Activated T-helper 17 cell treated with anti-CD3 and anti-CD28 coated beads, Interleukin-2, amount 50 U/mL, for 72 hours (primary cell): ENCODE data around the gene MT1X. TPM values are rescaled to one million over a fixed set of nuclear protein-coding genes. Genes with fewer than 3 reads are reported as not detected.

Experiments used
- ATAC-seq: fragments of 150-1000 bp; cut with Tn5 transposase; replicated peaks from 2 replicates; pipeline ENCODE4 v1.10.0; 2021; ENCODE audit warnings: mild to moderate bottlenecking, moderate library complexity
- H3K27ac Mint-ChIP-seq: one replicate; pipeline ENCODE4 v1.8.0; 2022; ENCODE audit warnings: mixed read lengths
- H3K27me3 Mint-ChIP-seq: one replicate; pipeline ENCODE4 v1.8.0; 2022; ENCODE audit warnings: mixed read lengths
- H3K36me3 Mint-ChIP-seq: one replicate; pipeline ENCODE4 v1.8.0; 2022; ENCODE audit warnings: low read depth, mild to moderate bottlenecking, mixed read lengths
- H3K4me1 Mint-ChIP-seq: one replicate; pipeline ENCODE4 v1.8.0; 2022; ENCODE audit warnings: mixed read lengths
- H3K4me3 Mint-ChIP-seq: one replicate; pipeline ENCODE4 v1.8.0; 2022; ENCODE audit warnings: mild to moderate bottlenecking, mixed read lengths
- H3K9me3 Mint-ChIP-seq: one replicate; pipeline ENCODE4 v1.8.0; 2022; ENCODE audit warnings: mixed read lengths
- total RNA-seq, 2 donors: library from RNA; stranded (reverse); gene quantifications; one replicate each; pipeline ENCODE4 v1.2.3, GENCODE V29; 2022

The MT1X gene
- total RNA-seq, 2 donors from 2014 or later = 6.1 to 7.6 TPM

GRCh38 chr16:56728980-56729734 is 46.9 kb downstream of the MT1X start:
- ATAC-seq = no peak
- H3K9me3 Mint-ChIP-seq = no peaks in the 10 kb centered on the region
- H3K27me3 Mint-ChIP-seq = no peaks in the 10 kb centered on the region
- peak overlapping the region; percentile 96 for H3K27ac Mint-ChIP-seq
- H3K4me1 Mint-ChIP-seq = peaks cover 9% of the 10 kb centered on the region
- no peak overlapping the region for H3K4me3 Mint-ChIP-seq
- no peaks in the 10 kb centered on the region for H3K36me3 Mint-ChIP-seq

GRCh38 chr16:56729735-56730662 is 47.7 kb downstream of the MT1X start, which contains the start of gene NUP93:
NUP93 (plus strand) TSS chr16:56730129; CDS start chr16:56748248, 18,119 bp downstream.
- Mint-ChIP-seq H3K4me1 (peaks cover 9% of the 10 kb centered on the region), H3K36me3 (no peaks in the 10 kb centered on the region), H3K27ac (peak within 1 kb of the TSS; percentile 96), H3K4me3 (no peak within 1 kb of the TSS), H3K9me3 (no peaks in the 10 kb centered on the region), H3K27me3 (no peaks in the 10 kb centered on the region)
- peak; percentile 97 for ATAC-seq

DNA sequence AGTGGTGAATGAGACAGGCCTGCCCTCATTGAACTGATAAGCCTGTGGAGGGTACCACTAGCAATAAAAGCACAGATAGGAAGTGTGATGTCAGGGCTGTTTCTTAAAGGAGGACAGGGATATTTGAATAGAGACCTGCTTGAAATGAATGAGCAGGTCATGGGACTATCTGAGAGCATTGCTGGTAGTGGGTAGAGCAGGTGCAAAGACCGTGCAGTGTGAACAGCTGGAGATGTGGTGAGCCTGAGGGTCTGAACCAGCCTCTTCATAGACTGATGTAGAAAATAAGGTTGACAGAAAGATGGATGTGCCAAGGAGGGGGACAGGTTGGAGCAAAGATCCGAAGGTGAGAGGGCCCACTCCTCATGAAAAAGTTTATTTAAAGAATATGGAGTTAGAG is 50.1 kb downstream of the MT1X start:
- Mint-ChIP-seq H3K27ac (no peak overlapping the region), H3K4me1 (peaks cover 13% of the 10 kb centered on the region), H3K9me3 (no peaks in the 10 kb centered on the region), H3K36me3 (peaks cover 5% of the 10 kb centered on the region), H3K4me3 (no peak overlapping the region), H3K27me3 (no peaks in the 10 kb centered on the region)
- no peak for ATAC-seq

DNA sequence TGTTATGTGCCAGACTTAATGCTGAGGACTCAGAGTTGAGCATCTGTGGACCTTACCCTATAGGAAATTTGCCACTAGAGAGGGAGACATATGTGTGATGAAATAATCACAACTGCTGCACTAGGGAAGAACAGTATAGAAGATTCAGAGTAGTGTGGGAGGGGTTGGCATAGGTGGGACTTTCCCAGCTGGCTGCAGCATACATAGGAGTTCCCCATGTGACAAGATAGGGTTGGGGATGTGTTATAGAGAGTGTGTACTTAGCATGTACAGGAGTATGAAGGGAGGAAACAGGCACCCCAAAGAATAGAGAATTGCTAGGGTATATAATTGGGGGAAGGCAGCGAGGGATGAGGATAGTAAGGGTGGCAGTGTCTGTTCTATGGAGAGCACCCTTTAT is 50.6 kb downstream of the MT1X start:
- Mint-ChIP-seq H3K27ac (no peak overlapping the region), H3K4me1 (peaks cover 13% of the 10 kb centered on the region), H3K27me3 (no peaks in the 10 kb centered on the region), H3K9me3 (no peaks in the 10 kb centered on the region), H3K4me3 (no peak overlapping the region), H3K36me3 (peaks cover 9% of the 10 kb centered on the region)
- ATAC-seq = peak; percentile 70

Other genes starting within 250 kb of the MT1X start
- gene NUDT21, start 231.1 kb upstream of the MT1X start, total RNA-seq = 100 to 1,000 TPM; 262 to 288 TPM
- gene OGFOD1, start 230.9 kb upstream of the MT1X start, total RNA-seq = 10 to 100 TPM; 28.8 to 59.9 TPM
- gene BBS2, start 162.4 kb upstream of the MT1X start, total RNA-seq = 10 to 100 TPM; 18.8 to 23.2 TPM
- not detected for gene MT4, start 117.4 kb upstream of the MT1X start, total RNA-seq
- 10 to 100 TPM in 1 of 2 donors, 1 to 10 TPM in 1; 3.0 to 73.8 TPM for gene MT3, start 92.9 kb upstream of the MT1X start, total RNA-seq
- 100 to 1,000 TPM in 1 of 2 donors, 10 to 100 TPM in 1; 25.6 to 114 TPM for gene MT2A, start 73.9 kb upstream of the MT1X start, total RNA-seq
- under 1 TPM in 1 of 2 donors, not detected in 1; 0.53 TPM for gene MT1E, start 56.7 kb upstream of the MT1X start, total RNA-seq
- not detected for gene MT1M, start 49.8 kb upstream of the MT1X start, total RNA-seq
- gene MT1A, start 43.8 kb upstream of the MT1X start, total RNA-seq = 1 to 10 TPM; 1.5 to 6.5 TPM
- not detected for gene MT1B, start 30.6 kb upstream of the MT1X start, total RNA-seq
- gene MT1F, start 24.5 kb upstream of the MT1X start, total RNA-seq = 1 to 10 TPM; 3.1 to 5.7 TPM
- not detected for gene MT1G, start 14.4 kb upstream of the MT1X start, total RNA-seq
- gene MT1H, start 12.7 kb upstream of the MT1X start, total RNA-seq = not detected
- 100 to 1,000 TPM in 1 of 2 donors, 10 to 100 TPM in 1; 51.5 to 112 TPM for gene NUP93, start 47.7 kb downstream of the MT1X start, total RNA-seq
- not detected for gene SLC12A3, start 182.7 kb downstream of the MT1X start, total RNA-seq
- gene HERPUD1, start 249.7 kb downstream of the MT1X start, total RNA-seq = 100 to 1,000 TPM; 162 to 186 TPM